ENCODE results near the gene WWOX.

Gene WWOX

GRCh38 chr16:78823027-78823426, 723.6 kb downstream of the WWOX start:
- no peak for DNase-seq

DNA sequence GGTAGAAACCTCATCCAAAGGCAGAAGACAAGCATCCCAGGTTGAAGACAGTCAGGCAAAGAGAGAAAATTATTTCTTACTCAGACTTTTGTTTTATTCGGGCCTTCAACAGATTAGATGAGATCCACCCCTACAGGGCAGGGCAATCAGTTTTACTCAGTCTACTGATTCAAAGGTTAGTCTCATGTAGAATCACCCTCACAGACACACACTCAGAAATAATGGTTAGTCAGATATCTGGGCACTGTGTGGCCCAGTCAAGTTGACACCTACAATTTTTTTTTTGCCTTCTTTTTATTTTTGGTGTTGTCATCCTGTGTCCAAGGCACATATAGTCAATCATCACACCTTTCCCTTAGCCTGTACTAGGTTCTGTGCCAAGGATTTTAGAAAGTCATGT, 729.8 kb downstream of the WWOX start:
- no peak for DNase-seq

DNA sequence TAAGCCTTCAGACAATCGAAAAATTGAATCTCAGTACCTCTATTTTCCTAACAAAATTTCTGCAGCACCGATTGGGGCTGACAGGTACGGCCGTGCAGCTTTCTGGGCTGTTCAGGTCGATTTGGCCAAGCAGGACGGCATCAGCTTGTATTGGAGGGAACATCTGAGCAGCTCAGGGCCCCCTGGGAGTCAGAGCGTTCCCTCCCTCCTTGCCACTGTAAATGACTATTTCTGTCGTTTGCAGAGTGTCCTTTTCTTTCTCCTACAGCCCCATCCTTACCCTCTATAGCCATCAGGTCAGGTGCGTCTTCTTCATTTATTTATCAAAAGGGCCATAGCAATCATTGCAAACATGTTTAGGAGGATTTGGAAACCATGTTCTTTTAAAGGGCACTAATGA, 731.1 kb downstream of the WWOX start:
- no peak for DNase-seq

- DNase-seq: no peak
Measured at GRCh38 chr16:78832100-78832499, 732.6 kb downstream of the WWOX start.

DNA sequence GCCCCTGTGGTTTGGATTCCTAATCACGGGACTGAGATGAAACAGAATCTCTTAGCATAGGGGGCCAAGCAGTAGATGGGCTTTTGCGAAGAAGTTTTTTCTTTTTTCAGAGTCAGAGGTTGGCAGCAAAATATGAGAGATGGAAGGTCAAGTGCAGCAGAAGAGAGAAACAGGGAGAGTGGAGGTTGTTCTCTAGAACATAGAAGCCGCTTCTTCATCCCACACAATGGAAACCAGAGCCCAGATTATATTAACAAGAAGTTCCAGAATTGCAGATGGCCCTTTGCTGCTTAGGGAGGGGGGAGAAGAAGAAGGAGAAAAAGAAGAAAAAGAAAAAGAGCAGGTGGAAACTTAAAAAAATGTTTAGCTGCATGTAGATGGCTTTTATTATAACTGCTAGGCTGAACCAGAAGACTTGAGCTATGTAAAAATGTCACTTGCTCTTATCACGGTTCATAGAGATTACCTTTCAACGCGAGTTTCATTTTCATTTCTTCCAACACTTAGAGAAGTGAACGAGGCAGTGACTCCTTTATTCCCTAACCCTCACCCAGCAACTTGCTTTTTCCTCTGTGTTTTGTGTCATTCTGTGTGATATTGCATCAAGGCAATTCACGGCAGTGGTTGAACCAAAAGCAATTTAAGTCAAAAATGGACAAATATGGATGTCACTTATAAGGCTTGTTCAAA, 737.5 kb downstream of the WWOX start:
- DNase-seq: no peak

DNA sequence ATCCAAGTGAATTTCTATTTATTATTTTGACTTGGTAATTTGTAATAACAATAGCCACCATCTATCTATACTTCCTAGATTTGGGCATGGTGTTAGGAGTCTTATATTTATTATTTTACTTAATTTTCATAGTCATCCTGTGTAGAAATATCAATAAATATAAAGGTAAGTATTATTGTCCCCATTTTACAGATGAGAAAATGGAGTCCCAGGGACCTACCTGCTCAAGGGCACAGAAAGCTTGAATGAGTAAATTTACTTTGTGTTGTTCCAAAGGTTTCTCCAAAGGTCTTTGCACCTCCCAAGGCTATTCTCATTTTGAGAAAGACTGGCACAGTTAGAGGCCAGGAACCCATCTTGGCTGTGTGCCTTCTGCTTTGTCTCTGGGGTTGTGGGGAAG, 738.3 kb downstream of the WWOX start:
- DNase-seq: no peak

GRCh38 chr16:78838276-78838675, 738.8 kb downstream of the WWOX start:
- DNase-seq: no peak

- DNase-seq: no peak
Measured at GRCh38 chr16:78842950-78843349, 743.5 kb downstream of the WWOX start.

DNA sequence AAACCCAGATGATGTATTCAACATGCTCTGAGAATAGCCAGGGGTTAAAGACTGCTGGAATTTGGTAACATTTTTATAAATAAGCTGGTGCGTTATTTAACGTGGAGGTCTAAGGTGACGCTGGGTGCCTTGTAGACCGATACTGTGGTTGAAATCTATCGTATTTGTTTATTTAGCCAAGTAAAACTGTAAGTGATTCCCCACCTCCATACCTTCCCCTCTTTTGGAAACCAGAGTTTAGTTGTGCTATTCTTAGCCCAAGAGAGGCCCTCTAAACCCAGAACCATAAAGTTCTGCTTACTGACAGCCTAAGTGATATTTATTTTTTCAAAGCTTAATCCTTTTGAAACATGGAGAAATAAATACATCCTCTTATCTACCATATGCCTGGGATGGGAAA, 744.5 kb downstream of the WWOX start:
- no peak for DNase-seq

DNA sequence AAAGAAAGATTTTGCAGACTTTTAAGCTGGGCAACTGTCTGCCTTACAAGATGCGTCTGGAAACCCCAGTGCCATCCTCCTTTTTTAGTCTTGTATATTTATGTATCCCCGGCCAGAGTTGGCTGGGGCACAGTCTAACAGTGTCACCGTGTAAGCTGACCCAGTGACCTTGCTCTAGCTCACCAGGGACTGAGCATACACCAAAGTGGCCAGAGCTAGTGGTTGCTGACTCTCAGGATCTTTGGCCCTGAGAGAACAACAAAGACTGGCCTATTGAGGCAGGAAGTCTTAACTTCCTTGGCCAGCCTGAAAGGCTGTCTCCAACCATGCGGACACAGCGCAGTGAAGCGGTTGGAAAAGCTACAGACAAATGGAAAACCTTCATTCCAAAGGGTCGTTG, 745.2 kb downstream of the WWOX start:
- DNase-seq: no peak

DNA sequence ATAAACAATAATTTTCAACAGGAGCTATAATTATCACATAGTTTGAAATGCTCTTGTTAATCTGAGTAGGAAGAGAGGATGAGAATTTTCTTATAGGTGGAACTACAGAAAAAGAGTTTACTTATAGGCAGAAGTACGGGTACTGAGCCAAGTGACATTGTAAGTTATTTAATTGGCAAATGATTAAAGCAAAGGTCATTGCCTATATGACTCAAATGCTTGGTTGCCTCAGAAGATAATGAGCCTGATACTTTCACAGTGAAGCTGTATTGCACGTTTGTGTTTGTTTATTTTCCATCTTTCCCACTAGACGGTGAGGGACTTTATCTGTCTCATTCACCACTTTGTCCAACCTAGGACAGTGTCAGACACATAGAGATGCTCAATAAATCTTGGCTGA, 751.8 kb downstream of the WWOX start:
- no peak for DNase-seq

GRCh38 chr16:78852081-78852635, 752.7 kb downstream of the WWOX start:
- no peak for DNase-seq

GRCh38 chr16:78862022-78862421, 762.6 kb downstream of the WWOX start:
- no peak for DNase-seq

DNA sequence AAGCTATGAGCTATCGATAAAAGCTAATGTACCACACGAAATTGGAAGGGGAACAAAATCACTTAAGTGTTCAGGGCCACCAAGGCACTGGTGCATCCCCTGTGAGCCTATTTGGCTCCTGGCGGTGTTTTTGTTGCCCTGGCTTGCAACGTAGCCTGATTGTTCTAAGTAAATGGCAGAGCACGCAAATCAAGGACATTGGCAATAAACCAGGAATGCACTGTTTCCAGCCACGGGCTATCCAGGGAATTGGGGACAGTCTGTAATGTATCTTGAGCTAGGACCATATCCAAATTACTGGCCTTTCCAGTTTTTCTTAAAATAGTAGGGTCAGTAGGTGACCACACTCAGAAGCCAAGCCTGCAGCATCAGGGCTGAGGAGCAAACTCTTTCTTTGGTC, 767.1 kb downstream of the WWOX start:
- DNase-seq: no peak

- no peak for DNase-seq
Measured at GRCh38 chr16:78869492-78869891, 770.0 kb downstream of the WWOX start.

- peak; percentile 5 for DNase-seq
Measured at GRCh38 chr16:78871241-78871640, 771.8 kb downstream of the WWOX start.

GRCh38 chr16:78876671-78877070, 777.2 kb downstream of the WWOX start:
- no peak for DNase-seq

GRCh38 chr16:78877114-78877655, 777.7 kb downstream of the WWOX start:
- DNase-seq: no peak

- DNase-seq: no peak
Measured at GRCh38 chr16:78878570-78878969, 779.1 kb downstream of the WWOX start.

- no peak for DNase-seq
Measured at GRCh38 chr16:78879011-78879410, 779.6 kb downstream of the WWOX start.

DNA sequence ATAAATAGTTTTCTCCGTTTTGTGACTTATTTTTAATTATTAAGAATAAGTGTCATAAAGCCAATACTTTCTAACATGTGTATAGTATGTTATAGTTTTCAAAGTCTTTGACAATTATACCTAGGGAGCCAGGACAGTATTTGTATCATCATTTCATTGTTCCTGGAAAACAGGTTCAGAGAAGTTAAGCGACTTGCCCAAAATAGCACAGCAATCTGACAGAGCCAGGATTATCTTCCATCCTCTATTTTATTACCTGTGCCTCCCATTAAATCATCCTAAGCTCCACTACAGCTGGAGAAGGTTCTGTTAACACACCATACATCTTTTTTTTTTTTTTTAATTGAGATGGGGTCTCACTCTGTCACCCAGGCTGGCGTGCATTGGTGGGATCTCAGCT, 782.7 kb downstream of the WWOX start:
- DNase-seq: no peak

DNA sequence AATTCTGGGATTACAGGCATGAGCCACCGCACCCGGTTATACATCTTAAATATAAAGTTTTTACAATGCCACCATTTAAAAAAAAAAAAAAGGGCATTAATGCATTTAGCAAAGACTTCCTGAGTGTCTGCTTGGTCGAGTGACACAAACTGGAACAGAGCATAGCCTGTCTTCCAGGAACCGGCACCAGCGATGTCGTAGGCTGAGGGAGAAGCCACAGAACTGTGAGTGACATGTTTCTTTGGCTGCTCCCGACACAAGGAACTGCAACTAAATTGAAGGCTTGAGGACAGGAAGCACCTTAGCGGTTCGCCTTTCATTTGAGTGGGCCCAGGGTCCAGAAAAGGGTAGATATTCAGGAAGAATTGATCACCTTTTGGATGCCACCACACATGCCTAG, 783.3 kb downstream of the WWOX start:
- DNase-seq: no peak

DNA sequence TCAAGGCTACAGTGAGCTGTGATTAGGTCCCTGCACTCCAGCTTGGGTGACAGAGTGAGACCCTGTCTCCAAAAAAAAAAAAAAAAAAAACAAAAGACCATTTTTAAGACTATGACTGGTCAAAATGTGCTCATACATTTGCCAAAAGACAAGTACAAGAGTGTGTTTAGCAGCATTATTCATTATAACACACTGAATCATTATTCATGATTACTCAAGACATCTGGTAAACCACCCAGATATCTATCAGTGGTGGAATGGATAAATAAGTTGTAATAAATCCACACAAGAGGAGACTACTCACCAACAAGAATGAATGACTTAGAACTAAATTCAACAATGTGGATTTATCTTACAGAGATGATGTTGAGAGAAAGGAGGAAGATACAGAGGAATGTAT, 784.8 kb downstream of the WWOX start:
- no peak for DNase-seq

- no peak for DNase-seq
Measured at GRCh38 chr16:78889346-78889745, 789.9 kb downstream of the WWOX start.

GRCh38 chr16:78890373-78890895, 791.0 kb downstream of the WWOX start:
- no peak for DNase-seq
